ENCODE measurements around the gene SYNE2. TPM values are rescaled to one million over a fixed set of nuclear protein-coding genes. Genes with fewer than 3 reads are reported as not detected.

The SYNE2 gene
- total and polyA plus RNA-seq, 4 donors = 26.9 to 208 (median 67.9) TPM

GRCh38 chr14:64075613-64076005, 222.8 kb downstream of the SYNE2 start:
- no peaks in the 10 kb centered on the region for H3K9me3 ChIP-seq (ENCODE audit: control insufficient read depth in 4 of 4, insufficient read depth in 3 of 4, low read length in 3 of 4)
- 86 to 89% methylated on average over 1 of the region's 1 CpG for WGBS, 2 donors
- H3K4me1 ChIP-seq (ENCODE audit: control insufficient read depth in 5 of 5, insufficient read depth in 5 of 5, low read length in 5 of 5) = no peaks in the 10 kb centered on the region
- H3K27me3 ChIP-seq (ENCODE audit: control insufficient read depth in 3 of 3, insufficient read depth in 3 of 3, low read length in 2 of 3) = no peaks in the 10 kb centered on the region
- no peak overlapping the region for H3K4me3 ChIP-seq
- ATAC-seq (ENCODE audit: insufficient read depth, low FRiP score) (no peak), DNase-seq (no peak)
- peaks cover 16 to 31% (median 20%) of the 10 kb centered on the region in 4 donors for H3K36me3 ChIP-seq (ENCODE audit: control insufficient read depth in 4 of 4, insufficient read depth in 4 of 4, low read length in 4 of 4)
- no peak overlapping the region for H3K9ac ChIP-seq (ENCODE audit: insufficient read depth in 1 of 2, low read length in 2 of 2)
- no peak for TF ChIP-seq CTCF (IDR thresholded peaks at IDR 0.05; ENCODE audit: control extremely low read depth, extremely low read depth)
- H3K27ac ChIP-seq (ENCODE audit: low read depth in 1 of 2, low read length in 1 of 2) = no peak overlapping the region

GRCh38 chr14:64080452-64080851, 227.6 kb downstream of the SYNE2 start:
- Histone ChIP-seq H3K4me1 (ENCODE audit: control insufficient read depth in 5 of 5, insufficient read depth in 5 of 5, low read length in 5 of 5) (peaks cover 0 to 3% (median 0%) of the 10 kb centered on the region in 5 donors), H3K36me3 (ENCODE audit: control insufficient read depth in 4 of 4, insufficient read depth in 4 of 4, low read length in 4 of 4) (peaks cover 10 to 19% (median 18%) of the 10 kb centered on the region in 4 donors), H3K9me3 (ENCODE audit: control insufficient read depth in 4 of 4, insufficient read depth in 3 of 4, low read length in 3 of 4) (no peaks in the 10 kb centered on the region), H3K27ac (ENCODE audit: low read depth in 1 of 2, low read length in 1 of 2) (peak overlapping the region in 1 of 2 donors; percentile 41), H3K4me3 (no peak overlapping the region), H3K27me3 (ENCODE audit: control insufficient read depth in 3 of 3, insufficient read depth in 3 of 3, low read length in 2 of 3) (no peaks in the 10 kb centered on the region), H3K9ac (ENCODE audit: insufficient read depth in 1 of 2, low read length in 2 of 2) (no peak overlapping the region)
- no peak for DNase-seq
- 92 to 95% methylated on average over 2 of the region's 2 CpGs for WGBS, 2 donors
- TF ChIP-seq CTCF (IDR thresholded peaks at IDR 0.05; ENCODE audit: control extremely low read depth, extremely low read depth) = no peak
- ATAC-seq (ENCODE audit: insufficient read depth, low FRiP score) = no peak

GRCh38 chr14:64081174-64081746, 228.5 kb downstream of the SYNE2 start:
- no peaks in the 10 kb centered on the region for H3K9me3 ChIP-seq (ENCODE audit: control insufficient read depth in 4 of 4, insufficient read depth in 3 of 4, low read length in 3 of 4)
- no peaks in the 10 kb centered on the region for H3K27me3 ChIP-seq (ENCODE audit: control insufficient read depth in 3 of 3, insufficient read depth in 3 of 3, low read length in 2 of 3)
- peaks cover 10 to 19% (median 15%) of the 10 kb centered on the region in 4 donors for H3K36me3 ChIP-seq (ENCODE audit: control insufficient read depth in 4 of 4, insufficient read depth in 4 of 4, low read length in 4 of 4)
- WGBS, 2 donors = 94 to 96% methylated on average over 3 of the region's 3 CpGs
- no peak overlapping the region for H3K4me3 ChIP-seq
- H3K27ac ChIP-seq (ENCODE audit: low read depth in 1 of 2, low read length in 1 of 2) = peak overlapping the region in 1 of 2 donors; percentile 75
- no peak overlapping the region for H3K9ac ChIP-seq (ENCODE audit: insufficient read depth in 1 of 2, low read length in 2 of 2)
- no peak for ATAC-seq (ENCODE audit: insufficient read depth, low FRiP score)
- TF ChIP-seq CTCF (IDR thresholded peaks at IDR 0.05; ENCODE audit: control extremely low read depth, extremely low read depth) = no peak
- H3K4me1 ChIP-seq (ENCODE audit: control insufficient read depth in 5 of 5, insufficient read depth in 5 of 5, low read length in 5 of 5) = peaks cover 0 to 3% (median 0%) of the 10 kb centered on the region in 5 donors
- no peak for DNase-seq

- Histone ChIP-seq H3K4me3 (no peak overlapping the region), H3K4me1 (ENCODE audit: control insufficient read depth in 5 of 5, insufficient read depth in 5 of 5, low read length in 5 of 5) (peaks cover 0 to 3% (median 0%) of the 10 kb centered on the region in 5 donors), H3K36me3 (ENCODE audit: control insufficient read depth in 4 of 4, insufficient read depth in 4 of 4, low read length in 4 of 4) (peaks cover 10 to 19% (median 16%) of the 10 kb centered on the region in 4 donors), H3K9me3 (ENCODE audit: control insufficient read depth in 4 of 4, insufficient read depth in 3 of 4, low read length in 3 of 4) (no peaks in the 10 kb centered on the region), H3K9ac (ENCODE audit: insufficient read depth in 1 of 2, low read length in 2 of 2) (no peak overlapping the region), H3K27me3 (ENCODE audit: control insufficient read depth in 3 of 3, insufficient read depth in 3 of 3, low read length in 2 of 3) (no peaks in the 10 kb centered on the region), H3K27ac (ENCODE audit: low read depth in 1 of 2, low read length in 1 of 2) (peak overlapping the region in 1 of 2 donors; percentile 64)
- ATAC-seq (ENCODE audit: insufficient read depth, low FRiP score) = no peak
- 71 to 79% methylated on average over 7 of the region's 7 CpGs for WGBS, 2 donors
- no peak for TF ChIP-seq CTCF (IDR thresholded peaks at IDR 0.05; ENCODE audit: control extremely low read depth, extremely low read depth)
- DNase-seq = no peak
These were observed 230.0 kb downstream of the SYNE2 start for GRCh38 chr14:64082837-64083236.

All from lung (tissue), 12 donors.